ENCODE results near the gene RBPMS2.

RBPMS2 gene

DNA sequence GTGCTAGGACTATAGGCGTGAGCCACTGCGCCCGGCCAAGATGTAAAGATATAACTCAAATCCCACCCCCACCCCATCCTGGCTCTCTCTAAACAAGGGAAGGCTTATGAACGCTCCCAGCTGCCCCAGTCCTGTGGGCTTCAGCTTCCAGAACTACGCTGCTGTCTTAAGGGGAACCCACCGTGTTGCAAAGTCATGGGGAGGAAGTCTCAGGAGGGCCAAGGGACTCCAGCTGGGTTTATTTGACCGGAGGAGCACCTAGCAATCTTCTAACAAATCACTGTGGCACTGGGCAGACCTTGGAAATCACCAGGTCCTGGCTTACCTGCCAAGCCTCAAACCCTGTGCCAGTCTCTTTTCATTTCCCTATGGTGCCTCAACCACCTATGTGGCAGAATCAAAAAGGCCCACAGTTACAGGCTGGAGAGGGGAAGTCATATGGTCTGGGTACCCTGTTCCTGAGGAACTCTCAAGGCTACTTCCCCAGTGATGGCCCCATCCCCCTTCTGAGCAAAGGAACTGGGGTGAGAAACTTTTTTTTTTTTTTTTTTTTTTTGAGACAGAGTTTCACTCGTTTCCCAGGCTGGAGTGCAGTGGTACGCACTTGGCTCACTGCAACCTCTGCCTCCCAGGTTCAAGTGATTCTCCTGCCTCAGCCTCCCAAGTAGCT, 83.4 kb downstream of the RBPMS2 start:
- TF ChIP-seq, protein P1, sequence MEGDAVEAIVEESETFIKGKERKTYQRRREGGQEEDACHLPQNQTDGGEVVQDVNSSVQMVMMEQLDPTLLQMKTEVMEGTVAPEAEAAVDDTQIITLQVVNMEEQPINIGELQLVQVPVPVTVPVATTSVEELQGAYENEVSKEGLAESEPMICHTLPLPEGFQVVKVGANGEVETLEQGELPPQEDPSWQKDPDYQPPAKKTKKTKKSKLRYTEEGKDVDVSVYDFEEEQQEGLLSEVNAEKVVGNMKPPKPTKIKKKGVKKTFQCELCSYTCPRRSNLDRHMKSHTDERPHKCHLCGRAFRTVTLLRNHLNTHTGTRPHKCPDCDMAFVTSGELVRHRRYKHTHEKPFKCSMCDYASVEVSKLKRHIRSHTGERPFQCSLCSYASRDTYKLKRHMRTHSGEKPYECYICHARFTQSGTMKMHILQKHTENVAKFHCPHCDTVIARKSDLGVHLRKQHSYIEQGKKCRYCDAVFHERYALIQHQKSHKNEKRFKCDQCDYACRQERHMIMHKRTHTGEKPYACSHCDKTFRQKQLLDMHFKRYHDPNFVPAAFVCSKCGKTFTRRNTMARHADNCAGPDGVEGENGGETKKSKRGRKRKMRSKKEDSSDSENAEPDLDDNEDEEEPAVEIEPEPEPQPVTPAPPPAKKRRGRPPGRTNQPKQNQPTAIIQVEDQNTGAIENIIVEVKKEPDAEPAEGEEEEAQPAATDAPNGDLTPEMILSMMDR (IDR thresholded peaks at IDR 0.05; ENCODE audit: borderline replicate concordance, control extremely low read depth, extremely low read depth, insufficient read depth, missing control alignments), result no peak
- in situ Hi-C loops (cut with MboI; ENCODE audit: low sequenced_read_pairs, unreplicated experiment), result no loop called here
- DNase-seq (ENCODE audit: low spot score), result no peak

DNA sequence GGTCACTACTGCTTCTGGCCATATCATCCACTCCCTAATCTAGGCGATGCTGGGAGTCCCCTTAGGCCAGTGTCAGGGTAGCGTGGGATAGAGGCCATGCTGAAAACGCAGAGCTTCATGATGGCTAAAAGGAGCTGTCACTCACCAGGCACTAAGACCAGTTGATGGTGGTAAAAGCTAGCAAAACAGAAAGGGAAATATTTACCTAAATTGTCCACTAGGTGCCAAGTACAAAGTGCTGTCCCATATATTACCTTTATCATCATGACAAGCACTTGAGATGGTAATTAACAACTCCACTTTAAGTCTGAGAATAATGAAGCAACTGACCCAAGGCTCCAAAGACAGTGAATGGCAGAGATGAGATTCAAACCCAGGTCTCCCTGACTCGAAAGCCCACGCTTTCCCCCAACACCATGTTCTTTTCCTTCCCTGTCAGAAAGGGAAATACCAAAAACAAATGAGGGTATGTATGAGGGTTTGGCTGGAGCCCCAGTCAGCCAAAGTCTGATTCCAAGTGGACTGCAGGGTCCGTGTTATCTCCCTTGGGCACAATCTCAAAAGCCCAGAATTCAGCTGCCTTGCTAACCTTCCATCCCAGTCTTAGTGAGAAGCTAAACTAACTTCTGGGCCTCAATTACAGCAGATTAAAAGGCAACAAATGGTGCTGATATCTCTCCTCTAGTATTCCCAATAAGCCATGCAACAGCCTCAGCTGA, 84.7 kb downstream of the RBPMS2 start:
- TF ChIP-seq, protein P1 (IDR thresholded peaks at IDR 0.05; ENCODE audit: borderline replicate concordance, control extremely low read depth, extremely low read depth, insufficient read depth, missing control alignments), result no peak
- in situ Hi-C loops (cut with MboI; ENCODE audit: low sequenced_read_pairs, unreplicated experiment), result no loop called here
- DNase-seq (ENCODE audit: low spot score), result no peak

DNA sequence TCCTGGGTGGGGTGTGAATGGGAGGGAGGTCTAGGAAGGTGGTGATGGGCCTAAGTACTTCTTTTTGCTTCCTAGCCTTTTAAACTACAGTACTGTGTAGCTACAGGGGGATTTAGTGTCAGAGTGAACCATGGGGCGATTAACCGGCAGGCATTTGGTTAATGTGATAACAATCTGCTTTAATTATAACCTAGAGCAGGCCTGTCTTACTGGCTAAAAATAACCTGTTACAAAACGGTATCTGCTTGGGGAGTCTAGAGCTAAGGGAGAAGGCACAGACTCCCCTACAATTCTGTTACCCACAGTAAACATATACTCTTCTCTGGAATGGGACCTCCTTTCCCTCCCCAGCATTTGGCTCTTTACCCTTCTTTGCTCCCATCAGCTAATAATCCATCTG, 85.4 kb downstream of the RBPMS2 start:
- no peak for DNase-seq (ENCODE audit: low spot score)
- TF ChIP-seq, protein P1 (IDR thresholded peaks at IDR 0.05; ENCODE audit: borderline replicate concordance, control extremely low read depth, extremely low read depth, insufficient read depth, missing control alignments), result no peak
- in situ Hi-C loops (cut with MboI; ENCODE audit: low sequenced_read_pairs, unreplicated experiment), result no loop called here
